NCI-H1417 treated with DMSO at 0.1 percent for 48 hours (cell line): ENCODE results near the gene SYVN1.
"Not testable (repeated sequence)": the region's sequence is repeated elsewhere in the genome, so short reads cannot be mapped to it uniquely, and the experiment has no call there.

Experiments
- DNase-seq: peaks from one replicate; lab custom pipeline; 2025; lab: John Stamatoyannopoulos, UW

The SYVN1 gene

DNA sequence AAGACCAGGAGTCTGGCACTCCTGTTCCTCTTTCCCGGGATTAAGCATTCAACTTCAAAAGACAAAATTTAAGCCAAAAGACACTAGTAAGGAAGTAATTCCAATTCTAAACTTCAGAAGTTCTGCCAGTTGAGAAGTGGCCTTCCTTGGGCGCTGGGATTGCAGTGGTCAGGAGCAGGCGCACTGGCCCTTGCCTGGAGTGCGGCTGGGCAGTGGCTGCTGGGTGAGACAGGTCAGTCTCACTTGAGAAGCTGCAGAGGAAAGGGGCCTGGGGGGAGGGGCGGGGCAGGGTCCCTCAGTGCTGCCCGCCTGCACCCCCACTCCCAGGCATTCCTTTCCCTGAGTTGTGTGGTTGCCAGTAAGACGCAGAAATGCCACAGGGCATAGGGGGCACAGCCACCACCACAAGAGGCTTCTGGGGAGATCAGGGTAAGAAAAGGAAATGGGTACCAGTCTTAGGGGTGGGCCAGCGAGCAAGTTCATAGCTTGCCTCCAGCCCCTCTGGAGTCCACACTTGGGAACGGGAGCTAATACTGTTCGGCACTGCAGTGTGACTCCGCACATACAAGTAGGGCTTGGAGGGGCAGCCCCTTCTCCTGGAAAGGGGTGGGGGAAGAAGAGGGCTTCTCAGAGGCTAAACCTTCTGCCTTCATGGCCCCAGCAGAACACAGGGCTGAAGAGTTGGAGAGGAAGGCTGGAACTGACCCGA lies 6.7 kb downstream of the SYVN1 start:
- DNase-seq = no peak

DNA sequence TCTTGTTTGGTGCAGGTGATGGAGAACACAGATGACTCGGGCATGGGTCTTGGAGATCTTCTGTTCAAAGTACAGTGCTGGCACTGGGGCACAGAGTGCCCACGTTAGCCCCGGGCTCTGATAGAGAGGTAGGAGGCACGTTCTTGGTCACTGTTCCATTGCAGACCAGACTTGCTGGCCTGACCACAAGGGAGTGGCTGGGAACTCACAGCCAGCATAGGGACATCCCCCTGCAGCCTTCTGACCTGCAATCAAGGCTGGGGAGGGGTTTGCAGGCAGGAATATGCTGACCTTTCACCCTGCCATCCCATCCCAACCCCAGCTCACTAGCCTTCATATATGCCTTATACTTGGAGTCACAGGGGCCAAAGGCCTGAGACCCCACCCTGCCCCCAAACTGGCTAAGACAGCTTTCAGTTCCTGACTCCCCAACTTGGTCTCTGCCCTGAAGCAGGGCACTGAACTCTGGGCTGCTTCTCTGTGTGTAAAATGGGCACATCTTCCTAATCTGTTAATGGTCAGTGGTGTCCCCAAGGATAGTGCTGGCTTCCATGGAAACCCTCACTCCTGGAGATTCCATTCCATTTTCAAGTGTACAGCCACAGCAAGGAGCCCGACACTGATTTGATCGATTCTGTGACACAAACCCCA lies 7.6 kb downstream of the SYVN1 start:
- no peak for DNase-seq

DNA sequence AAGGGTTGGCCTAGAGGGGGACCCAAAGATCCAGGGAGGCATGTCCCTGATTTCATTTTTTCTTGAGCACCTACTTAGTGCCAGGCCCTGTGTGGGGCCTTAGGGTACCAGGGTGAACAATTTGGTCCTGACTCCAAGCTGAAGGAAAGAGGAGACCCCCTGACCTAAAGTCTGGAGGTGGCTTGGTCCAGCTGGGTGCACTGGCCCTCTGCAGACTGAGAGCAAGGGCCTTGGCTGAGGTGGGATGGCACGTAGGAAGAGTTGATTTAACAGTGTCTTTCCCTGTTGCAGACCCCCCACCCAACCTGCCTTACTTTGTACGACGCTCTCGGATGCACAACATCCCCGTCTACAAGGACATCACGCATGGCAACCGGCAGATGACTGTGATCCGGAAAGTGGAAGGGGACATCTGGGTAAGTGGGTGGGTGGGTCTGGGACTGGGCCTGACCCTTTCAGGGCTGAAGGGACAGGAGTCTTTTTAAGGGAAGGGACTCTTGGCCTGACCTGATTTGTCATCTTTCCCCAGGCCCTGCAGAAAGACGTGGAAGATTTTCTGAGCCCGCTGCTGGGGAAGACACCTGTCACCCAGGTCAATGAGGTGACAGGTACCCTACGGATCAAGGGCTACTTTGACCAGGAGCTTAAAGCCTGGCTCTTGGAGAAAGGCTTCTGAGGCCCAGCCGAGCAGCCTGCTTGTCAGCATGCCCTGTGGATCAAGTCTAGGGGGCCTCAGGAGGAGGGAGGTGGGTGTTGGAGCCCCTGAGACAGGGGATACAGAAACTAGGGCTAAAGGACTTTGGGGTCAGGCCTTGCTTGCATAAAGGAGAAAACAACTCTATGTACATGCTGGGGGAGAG lies 8.9 kb downstream of the SYVN1 start:
- no peak for DNase-seq

DNA sequence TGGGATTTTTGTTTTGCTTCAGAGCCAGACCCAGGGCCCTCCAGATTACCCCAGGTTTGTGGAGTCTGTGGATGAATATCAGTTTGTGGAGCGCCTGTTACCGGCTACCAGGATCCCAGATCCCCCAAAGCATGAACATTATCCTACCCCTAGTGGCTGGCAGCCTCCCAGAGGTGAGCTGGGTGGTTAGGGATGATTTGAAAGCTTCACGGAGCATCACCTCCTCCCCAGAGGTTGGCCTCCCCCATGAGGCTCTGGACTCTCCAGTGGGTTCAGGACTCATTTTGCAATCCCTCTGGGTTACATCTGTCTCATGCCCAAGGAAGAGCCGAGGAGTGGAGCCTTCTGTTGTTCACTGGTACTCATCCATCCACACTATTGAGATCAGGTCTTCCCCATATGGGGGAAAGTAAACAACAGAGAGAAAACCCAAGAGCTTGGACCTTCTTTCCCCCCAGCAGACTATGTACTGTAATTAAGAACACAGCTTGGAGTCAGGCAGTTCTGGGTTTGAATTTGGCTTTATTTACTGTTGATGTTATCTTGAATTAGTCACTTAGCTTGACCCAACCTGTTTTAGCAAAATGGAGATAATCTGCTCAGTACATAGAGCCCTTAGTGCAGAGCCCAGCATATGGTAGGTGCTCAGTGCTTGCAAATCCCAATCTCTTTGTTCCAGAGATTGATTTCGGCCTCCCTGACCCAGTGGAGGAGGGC lies 9.7 kb downstream of the SYVN1 start:
- no peak for DNase-seq

DNA sequence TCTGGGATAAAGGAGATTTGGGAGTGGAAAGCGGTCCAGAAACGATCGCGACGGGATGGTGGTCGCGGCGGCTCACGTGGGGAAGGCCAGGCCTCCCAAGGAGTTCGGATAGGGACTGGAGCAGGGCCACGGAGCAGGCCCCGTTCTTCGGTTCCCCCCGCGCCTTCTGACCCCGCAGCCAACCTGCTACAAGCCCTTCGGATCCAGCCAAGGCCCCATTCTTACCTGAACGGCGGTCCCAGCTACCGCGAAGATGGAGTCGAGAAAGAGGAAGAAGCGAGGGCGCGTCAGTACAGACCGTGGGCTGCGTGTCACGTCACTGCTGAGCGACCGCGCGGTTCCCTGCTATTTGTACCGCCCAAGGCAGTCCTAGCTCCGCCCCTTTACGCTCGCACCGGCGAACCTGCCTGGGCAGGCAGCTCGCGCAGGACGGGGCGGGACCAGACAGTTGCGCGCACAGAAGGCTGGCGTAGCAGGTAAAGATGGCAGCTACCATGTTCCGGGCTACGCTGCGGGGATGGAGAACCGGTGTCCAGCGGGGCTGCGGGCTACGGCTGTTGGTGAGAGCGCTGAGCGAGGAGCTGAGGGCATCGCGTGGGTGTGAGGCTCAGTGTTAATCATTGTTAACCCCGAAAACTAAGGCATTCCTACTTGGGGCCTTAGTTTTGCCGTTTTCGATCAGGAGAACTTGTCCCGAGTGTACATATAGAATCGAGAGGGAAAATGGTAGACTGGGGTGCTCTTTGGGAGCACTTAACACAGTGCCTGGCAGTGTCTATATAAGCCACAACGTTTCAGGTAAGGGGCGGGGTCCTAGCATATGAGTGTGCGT lies 12.2 kb downstream of the SYVN1 start, which contains the start of the genes FAU and MRPL49:
FAU (minus strand) TSS at position 270 of the 832 bp plus-strand sequence. CDS start 321 bp downstream, outside the sequence.
MRPL49 (plus strand) TSS at position 457 of the 832 bp plus-strand sequence; CDS start at position 483, 26 bp downstream.
- peak; percentile 96 for DNase-seq

DNA sequence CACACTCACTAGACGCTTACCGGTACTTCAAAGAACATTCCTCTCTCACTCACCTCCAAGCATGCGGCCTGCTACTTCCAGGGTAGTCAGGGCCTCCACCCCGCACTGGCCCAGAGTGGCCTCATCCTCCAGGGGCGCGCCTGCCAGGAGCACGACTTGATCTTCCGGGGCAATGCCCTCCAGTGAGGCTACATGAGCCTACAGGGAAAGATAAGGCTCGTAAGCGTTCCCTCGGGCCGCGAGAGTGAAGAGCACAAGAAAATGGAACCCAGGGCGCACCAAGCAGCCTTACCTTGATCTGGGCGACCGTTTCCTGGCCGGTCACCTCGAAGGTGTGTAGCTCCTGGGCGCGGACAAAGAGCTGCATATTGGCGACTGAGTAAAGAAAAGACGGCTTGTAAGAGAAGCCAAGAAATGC lies 12.9 kb downstream of the SYVN1 start:
- no peak for DNase-seq

DNA sequence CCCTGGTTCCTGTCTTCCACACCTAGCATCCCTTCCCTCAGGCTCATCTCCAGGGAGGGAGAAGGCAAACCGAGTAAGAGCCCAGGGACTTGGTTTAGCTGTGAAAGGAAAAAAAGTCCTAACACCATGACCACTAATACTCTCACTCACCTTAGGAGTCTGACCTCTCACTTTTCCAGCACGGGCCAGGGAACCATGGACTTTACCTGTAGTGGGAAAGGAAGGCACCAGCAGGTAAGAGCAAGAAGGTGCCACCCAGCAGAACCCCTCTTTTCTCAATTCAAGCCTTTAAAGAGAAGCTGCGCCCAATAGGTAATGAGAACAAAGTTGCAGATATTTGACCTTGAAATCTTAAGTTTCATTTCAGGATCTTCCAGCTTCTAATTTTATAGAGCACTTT lies 13.5 kb downstream of the SYVN1 start:
- no peak for DNase-seq

DNA sequence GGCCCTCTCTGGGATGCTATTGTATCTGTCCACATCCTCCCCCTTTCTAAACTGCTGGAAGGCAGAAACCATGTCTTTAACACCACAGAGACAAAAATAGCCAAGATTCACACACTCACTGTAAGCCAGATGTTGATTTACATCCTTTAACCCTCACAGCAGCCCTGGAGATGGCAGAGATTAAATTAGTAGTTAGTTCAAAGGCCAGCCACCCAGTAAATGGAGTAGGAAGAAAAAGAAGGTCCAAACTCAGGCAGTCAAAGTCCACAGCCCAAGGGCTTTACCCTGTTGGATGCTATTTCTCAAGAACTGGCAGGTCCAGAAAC lies 14.7 kb downstream of the SYVN1 start:
- no peak for DNase-seq

DNA sequence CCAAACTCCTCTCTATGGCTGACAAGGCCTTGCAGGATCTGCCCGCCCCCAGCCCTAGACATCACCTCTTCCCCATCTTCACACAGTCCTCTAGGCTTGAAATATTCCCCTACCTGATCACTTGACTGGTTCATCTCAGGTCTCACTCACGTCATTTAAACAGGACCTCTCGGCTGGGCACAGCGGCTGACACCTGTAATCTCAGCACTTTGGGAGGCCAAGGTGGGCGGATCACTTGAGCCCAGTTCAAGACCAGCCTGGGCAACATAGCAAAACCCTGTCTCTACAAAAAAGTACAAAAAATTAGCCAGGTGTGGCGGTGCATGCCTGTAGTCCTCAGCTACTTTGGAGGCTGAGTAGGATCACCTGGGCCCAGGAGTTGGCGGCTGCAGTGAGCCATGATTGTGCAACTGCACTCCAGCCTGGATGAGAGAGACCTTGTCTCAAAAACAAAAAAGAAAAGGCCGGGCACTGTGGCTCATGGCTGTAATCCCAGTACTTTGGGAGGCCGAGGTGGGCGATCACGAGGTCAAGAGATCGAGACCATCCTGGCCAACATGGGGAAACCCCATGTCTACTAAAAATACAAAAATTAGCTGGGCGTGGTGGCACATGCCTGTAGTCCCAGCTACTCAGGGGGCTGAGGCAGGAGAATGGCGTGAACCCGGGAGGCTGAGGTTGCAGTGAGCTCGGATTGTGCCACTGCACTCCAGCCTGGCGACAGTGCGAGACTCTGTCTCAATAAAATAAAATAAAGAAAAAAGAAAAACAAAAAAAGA lies 15.2 kb downstream of the SYVN1 start:
- DNase-seq = not testable (repeated sequence)

DNA sequence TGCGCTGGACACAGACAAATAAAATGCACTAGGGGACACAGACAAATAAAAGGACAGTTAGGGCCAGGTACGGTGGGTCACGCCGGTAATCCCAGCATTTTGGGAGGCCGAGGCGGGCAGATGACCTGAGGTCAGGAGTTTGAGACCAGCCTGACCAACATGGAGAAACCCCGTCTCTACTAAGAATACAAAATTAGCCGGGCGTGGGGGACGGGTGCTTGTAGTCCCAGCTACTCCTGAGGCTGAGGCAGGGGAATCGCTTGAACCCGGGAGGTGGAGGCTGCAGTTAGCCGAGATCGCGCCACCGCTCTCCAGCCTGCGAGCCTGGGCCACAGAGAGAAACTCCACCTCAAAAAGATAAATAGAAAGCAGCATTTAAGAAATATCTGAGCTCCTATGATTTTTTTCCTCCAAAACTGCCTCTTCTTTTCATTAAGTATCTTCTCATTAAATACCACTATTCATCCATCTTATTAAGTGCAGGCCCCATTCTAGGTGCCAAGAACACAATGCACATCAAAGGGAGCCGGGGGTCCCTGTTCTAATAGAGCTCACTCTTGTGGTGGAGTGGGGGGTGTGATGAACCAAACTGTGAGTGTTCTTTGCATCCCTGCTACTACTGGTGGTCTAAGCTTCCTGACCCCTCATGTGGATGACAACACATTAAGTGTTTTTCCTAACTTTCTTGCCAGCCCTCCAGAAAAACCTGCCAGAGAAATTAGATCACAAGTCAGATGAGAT lies 16.1 kb downstream of the SYVN1 start:
- no peak for DNase-seq

DNA sequence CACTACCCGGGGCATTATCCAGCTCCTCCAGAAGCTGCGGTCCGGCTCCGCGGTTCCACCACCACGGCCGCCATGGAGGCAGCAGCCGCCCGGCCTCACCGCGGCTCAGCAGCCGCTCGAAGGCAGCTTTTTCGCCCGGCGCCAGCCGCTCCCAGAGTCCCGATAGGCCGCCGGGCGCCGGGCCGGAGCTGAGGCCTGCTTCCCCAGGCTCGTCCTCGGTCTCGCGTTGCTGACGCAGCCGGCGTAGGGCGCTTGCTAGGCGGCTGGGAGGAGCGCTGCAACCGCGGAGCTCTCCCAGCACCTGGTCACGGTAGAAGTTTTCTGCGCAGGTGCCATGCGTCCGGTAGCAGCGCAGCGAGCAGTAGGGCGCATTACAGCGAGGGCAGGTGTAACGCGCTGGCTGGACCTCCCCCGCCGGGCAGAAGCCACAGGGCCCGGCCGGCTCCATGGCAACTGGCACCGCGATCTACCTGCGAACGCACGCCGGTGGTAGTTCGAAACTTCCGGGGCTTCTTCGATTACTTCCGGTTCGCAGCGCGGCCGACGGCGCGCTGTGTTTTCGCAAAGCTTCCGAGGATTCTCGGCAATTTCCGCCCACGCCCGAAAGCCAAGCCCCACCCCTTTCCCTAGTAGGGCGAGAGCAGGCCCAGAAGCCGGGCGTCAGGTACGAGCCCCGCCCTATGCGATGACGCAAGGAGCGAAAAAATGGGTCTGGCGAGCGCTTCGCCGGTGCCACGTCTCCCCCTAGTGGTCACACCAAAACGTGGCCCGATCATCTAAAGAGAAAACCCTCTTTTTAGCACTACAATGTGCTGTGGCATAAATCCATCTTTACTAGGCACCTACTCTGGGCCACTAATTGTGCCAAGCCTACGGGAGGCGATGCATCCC lies 16.9 kb downstream of the SYVN1 start, which contains the start of gene ZNHIT2:
ZNHIT2 (minus strand) TSS at position 496 of the 891 bp plus-strand sequence; CDS start at position 448, 48 bp downstream.
- peak; percentile 96 for DNase-seq

DNA sequence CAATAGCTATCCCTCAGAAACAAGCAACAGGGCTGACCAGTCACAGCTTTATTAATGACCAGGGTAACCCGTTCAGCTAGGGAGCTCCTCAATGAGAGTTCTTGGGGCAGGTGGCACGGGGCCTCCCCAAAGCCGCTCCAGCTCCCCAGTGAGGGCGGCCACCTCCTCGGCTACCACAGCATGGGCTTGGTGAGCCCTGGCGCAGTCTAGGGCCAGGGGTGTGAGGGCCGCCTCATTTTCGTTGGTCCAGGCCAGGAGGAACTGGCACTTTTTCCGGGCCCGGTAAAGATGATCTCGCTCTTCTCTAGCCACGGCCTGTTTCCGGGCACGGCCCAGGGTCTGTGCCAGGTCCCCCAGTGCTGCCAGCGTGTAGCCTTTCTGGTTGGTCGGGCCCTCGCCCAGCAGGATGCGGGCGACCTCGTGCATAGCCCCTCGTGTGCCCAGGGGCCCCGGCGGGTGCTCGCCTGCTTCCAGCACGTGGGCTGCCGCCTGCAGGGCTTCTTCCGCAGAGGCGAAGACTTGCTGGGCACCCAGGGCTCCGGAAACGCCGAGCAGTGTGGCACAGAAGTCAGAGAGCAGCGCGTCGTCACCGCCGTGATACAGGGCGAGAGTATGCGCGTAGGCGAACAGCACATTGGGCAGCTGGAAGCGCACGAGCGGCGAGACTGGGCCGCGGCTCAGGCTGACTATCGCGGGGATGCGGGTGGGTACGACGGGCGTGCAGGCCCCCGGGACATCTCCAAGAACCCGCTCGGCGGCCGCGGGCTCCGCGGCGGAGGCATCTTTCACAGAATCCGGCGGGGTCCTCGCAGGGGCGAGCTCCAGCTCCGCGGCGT lies 17.7 kb downstream of the SYVN1 start:
- no peak for DNase-seq

DNA sequence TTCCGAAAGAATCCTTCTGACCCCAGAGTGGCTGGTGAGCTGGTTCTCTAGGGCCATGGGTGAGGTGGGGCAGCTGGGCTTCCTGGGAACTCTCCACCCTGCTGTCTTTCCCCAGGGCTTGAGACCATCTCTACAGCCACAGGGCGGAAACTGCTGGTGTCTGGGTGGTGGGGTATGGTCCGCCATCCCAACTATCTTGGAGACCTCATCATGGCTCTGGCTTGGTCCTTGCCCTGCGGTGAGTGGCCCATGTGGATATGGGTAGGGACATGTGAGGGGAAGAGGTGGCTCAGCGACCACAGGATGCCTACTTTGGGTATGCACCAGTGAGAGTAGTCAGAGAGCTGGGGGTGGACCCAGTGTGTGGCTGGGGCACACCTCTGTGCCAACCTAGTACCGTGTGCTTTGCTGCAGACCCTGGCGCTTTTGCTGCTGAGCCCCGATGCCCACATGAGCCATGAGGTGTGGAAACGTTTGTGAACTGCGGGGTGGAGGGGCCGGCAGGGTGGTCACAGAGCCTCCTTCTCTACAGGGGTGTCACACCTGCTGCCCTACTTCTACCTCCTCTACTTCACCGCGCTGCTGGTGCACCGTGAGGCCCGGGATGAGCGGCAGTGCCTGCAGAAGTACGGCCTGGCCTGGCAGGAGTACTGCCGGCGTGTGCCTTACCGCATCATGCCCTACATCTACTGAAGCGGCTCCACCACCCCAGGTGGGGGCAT lies 18.8 kb downstream of the SYVN1 start:
- DNase-seq = no peak

DNA sequence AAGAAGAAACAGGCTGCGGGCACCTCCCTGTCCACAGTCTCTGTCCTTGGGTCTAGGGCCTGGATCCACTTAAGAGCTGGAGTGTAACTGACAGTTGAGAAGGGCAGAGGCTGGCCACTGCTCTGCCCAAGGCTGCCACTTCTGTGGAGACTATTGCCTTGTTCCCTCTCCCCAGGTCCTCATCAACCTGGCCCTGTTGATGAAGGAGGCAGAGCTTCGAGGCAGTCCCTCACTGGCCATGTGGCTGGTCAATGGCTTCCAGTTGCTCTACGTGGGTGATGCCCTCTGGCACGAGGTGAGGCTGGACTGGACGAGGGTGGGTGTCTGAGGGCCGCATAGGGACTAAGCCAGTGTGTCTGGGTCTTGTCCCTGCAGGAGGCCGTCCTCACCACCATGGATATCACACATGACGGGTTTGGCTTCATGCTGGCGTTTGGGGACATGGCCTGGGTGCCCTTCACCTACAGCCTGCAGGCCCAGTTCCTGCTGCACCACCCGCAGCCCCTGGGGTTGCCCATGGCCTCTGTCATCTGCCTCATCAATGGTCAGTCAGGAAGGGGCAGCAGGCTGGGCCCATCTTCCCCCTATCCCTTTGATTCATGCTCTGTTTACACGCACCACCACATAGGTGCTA lies 19.7 kb downstream of the SYVN1 start:
- no peak for DNase-seq

DNA sequence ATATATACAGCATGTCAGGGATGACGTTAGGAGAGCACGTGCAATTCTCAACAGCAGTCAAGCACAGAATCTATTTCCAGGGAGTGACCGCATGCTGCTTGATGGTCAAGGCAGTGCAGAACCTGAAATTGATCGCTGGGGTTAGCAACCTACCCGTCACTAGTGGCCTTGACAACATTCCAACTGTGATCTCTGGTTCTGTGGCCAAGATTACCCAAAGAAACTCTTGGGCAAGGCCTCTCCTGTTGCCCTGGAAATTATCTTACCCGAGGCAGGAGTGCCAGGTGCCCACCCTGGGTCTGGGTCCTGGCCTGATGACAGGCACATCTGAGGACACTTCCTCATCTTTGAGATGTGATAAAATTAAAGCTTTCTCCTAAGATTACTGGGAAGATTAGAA lies 20.5 kb downstream of the SYVN1 start:
- DNase-seq = no peak

DNA sequence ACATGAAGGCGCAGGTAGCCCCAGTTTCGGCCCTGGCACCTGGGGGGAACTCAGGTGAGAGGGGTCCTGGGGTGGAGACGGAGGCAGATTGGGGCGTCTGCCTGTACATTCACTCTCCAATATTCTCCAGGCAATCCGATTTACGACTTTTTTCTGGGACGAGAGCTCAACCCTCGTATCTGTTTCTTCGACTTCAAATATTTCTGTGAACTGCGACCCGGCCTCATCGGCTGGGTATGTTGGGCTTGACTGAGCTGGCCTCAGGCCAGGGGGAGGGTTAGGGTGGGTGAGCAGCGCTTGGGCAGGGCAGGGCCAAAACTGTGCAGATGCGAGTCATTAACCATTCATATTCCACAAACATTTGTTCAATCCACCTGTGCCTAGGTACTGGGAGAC lies 21.0 kb downstream of the SYVN1 start:
- DNase-seq = no peak
